Brain microvascular endothelial cell (primary cell): Measurements from ENCODE around the gene LTBP3.

Experiments used
- DNase-seq: peaks from one replicate; pipeline ENCODE4 v3.0.0-alpha.2; 2020
- H3K27ac ChIP-seq: fragments of 250-450 bp; sonication (Bioruptor Pico); 2 replicates; pipeline ENCODE4 v1.5.1; 2020; ENCODE audit warnings: mild to moderate bottlenecking, moderate library complexity
- H3K27me3 ChIP-seq: fragments of 250-450 bp; sonication (Bioruptor Pico); replicated peaks from 2 replicates; pipeline ENCODE4 v1.5.1; 2020; ENCODE audit warnings: mild to moderate bottlenecking
- H3K36me3 ChIP-seq: fragments of 250-450 bp; sonication (Bioruptor Pico); replicated peaks from 2 replicates; pipeline ENCODE4 v1.5.1; 2020; ENCODE audit warnings: mild to moderate bottlenecking
- H3K4me3 ChIP-seq: 2 replicates; pipeline ENCODE4 v1.5.1; 2011; ENCODE audit warnings: low read depth, mild to moderate bottlenecking, control low read depth, low read length, moderate library complexity
- CTCF ChIP-seq: IDR thresholded peaks from 2 replicates; pipeline ENCODE4 v1.5.1; 2011; ENCODE audit warnings: low read depth, mild to moderate bottlenecking, moderate library complexity, low read length, control low read depth, inconsistent platforms; ENCODE audit errors: missing control alignments
- in situ Hi-C: cut with HindIII; loops from 2 replicates; pipeline ENCODE4 v1.10.0; 2017; ENCODE audit warnings: low sequenced_read_pairs, low pct_ligation_motif_present

Gene LTBP3

GRCh38 chr11:65489706-65490320 lies 68.3 kb downstream of the LTBP3 start:
- TF ChIP-seq CTCF: no peak
- Histone ChIP-seq H3K4me3 (no peak overlapping the region), H3K27me3 (no peaks in the 10 kb centered on the region), H3K36me3 (no peaks in the 10 kb centered on the region), H3K27ac (peak overlapping the region; percentile 99)
- in situ Hi-C loops: no loop called here
- peak; percentile 27 for DNase-seq

GRCh38 chr11:65489035-65489705 lies 69.0 kb downstream of the LTBP3 start:
- peak overlapping the region; percentile 99 for H3K27ac ChIP-seq
- peak; percentile 84 for DNase-seq
- in situ Hi-C loops: no loop called here
- no peaks in the 10 kb centered on the region for H3K36me3 ChIP-seq
- TF ChIP-seq CTCF: no peak
- no peaks in the 10 kb centered on the region for H3K27me3 ChIP-seq
- no peak overlapping the region for H3K4me3 ChIP-seq
